GM12874 (cell line): ENCODE results near the gene ELMO1.

ENCODE experiments used
- TF ChIP-seq, protein P1 (sequence below): IDR thresholded peaks from 2 replicates; pipeline ENCODE4 v1.5.1; 2011; ENCODE audit warnings: low read depth, mild to moderate bottlenecking, control low read depth, low read length, moderate library complexity; ENCODE audit not compliant: insufficient read depth

The ELMO1 gene

DNA sequence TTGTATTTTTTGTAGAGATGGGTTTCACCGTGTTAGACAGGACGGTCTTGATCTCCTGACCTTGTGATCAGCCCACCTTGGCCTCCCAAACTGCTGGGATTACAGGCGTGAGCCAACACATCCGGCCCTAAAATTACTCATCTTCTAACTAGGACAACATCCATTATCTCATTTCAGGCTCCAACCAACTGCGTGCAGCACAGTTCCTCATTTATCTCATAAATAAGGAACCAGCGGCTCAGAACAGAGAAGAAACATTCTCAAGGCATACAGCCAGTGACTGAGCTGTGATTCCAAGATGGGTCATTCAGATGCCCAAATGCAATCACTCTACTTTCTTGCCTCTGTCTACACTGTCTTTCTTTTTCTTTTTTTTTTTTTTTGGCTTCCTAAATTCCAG lies 356.1 kb downstream of the ELMO1 start:
- TF ChIP-seq, protein P1, sequence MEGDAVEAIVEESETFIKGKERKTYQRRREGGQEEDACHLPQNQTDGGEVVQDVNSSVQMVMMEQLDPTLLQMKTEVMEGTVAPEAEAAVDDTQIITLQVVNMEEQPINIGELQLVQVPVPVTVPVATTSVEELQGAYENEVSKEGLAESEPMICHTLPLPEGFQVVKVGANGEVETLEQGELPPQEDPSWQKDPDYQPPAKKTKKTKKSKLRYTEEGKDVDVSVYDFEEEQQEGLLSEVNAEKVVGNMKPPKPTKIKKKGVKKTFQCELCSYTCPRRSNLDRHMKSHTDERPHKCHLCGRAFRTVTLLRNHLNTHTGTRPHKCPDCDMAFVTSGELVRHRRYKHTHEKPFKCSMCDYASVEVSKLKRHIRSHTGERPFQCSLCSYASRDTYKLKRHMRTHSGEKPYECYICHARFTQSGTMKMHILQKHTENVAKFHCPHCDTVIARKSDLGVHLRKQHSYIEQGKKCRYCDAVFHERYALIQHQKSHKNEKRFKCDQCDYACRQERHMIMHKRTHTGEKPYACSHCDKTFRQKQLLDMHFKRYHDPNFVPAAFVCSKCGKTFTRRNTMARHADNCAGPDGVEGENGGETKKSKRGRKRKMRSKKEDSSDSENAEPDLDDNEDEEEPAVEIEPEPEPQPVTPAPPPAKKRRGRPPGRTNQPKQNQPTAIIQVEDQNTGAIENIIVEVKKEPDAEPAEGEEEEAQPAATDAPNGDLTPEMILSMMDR: no peak

DNA sequence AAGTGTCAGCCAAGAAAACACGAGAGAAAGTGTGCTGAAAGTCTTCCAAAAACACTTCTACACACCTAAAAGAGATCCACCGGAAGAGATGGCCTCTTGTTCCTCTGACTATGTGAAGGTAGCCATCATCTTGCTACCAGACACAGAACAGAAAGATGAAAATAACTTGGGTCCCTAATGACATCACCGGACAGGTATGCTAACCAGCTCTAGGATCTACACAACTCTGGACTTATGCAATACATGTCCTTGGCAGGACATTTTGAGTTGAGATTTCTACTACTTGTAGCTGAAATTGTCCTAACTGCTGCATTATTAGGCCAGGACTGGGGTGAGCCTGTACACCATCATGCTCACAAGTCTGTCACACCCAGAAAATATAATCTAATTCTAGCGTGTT lies 358.7 kb downstream of the ELMO1 start:
- TF ChIP-seq, protein P1: no peak

DNA sequence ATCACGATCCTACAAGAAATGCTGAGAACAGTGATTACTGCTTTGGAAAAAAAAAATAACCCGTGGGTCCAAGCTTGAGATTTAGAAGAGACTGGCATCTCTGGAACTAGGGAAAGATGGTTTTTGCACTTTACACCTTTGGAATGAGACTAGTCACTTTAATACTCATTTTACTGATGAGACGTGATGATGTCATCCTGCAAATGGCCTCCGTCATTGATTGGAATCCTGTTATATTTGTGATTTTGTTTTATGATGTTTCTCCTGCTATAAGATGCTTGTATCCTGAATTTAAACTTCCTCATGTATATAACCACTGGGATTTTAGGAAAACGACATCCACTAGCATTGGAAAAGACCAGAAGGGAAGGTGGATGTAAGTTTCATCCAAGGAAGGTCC lies 363.1 kb downstream of the ELMO1 start:
- TF ChIP-seq, protein P1: no peak

DNA sequence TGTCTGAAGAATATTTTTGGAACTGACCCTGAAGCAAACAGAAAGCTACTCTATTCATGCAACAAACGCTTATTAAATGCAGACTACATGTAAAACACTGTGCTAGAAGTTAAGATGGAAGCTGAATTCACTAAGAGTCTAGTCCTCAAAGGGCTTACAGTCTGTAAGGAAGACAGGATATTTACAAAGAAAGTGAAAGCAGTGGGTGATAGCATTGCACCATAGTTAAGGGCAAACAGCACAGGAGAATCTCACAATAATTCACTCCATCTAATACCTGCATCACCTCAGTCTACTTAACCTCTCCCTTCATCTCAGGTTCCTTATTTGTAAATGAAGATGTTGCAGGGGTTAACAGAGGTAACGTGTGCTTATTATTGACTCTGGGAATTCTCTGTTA lies 364.4 kb downstream of the ELMO1 start:
- TF ChIP-seq, protein P1: no peak

DNA sequence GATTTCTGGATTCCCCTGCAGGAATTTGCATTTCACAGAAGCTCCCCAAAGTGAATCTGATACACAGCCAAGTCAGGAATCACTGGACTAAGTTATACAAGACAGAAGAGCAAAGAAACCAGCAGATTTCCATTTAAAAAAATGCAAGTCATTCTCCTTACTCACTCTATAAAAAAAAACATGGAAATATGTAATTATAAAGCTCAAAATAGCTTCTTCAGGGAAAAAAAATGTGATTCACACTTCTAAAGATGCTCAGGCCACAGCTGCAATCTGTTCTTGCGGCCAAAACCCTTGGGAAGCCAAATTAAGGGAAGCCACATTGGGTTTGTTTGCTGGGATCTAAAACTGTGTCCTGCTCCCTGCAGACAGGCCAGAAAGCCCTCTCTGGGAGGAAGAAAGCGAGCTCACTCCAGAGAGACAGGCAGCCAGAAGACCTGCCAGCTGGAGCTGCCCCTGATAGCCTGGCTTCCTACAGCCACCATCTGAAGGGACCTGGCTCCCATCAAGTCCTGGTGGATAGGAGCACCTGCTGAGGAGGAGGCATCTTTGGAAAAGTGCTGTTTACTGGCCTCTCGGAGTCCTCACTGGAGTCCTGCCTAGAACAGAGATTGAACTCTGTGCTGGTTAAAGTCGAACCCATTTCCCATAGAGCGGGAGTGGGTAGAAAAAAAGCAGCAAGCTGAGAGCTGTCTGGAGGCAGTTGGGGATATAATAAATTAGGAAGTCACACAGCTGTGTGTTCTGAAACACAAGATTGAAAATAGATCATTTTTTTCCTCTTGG lies 365.2 kb downstream of the ELMO1 start:
- TF ChIP-seq, protein P1: no peak

DNA sequence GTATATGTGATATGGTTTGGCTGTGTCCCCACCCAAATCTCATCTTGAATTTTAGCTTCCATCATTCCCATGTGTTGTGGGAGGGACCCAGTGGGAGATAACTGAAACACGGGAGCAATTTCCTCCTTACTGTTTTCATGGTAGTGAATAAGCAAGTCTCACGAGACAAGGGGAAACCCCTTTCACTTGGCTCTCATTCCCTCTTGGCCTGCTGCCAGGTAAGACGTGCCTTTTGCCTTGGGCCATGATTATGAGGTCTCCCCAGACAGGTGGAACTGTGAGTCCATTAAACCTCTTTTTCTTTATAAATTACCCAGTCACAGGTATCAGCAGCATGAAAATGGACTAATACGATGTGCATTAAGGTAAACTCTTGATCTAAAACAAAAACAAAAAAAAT lies 367.2 kb downstream of the ELMO1 start:
- TF ChIP-seq, protein P1: no peak

DNA sequence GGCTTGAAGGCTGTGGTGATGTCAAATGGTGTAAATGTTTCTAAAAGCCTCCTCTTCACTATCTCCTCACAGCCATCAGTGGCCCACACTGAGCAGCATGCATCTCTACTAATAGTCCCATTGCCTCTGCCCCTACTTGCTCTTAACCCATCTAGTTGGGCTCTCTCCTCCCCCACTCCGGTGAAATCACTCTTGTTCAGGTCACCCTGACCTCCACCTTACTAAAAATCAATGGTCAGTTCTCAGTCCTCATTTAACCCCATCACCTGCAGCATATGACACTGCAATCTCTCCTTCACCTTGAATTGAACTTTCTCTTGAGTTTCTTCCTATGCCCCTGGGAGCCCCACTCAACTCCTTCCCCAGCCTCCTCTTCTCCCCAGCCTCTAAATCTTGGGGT lies 369.2 kb downstream of the ELMO1 start:
- TF ChIP-seq, protein P1: no peak

DNA sequence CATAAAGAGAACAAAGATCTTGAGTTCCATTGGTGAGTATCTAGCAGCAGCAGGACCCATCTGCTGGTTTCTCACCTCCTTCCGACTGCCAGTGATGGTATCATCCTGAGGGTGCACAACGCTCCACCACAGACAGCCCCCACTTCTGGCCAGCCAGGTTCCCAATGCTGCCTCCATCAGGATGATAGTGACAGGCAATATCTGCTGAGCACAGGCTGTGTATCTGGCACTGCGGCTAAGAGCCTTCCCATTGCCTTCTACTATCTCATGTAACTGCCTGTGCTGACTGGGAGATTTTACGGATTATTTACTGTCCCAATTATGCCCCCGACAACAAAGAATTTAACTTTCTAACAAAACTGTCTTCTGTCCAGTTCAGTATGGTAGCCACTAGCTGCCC lies 372.0 kb downstream of the ELMO1 start:
- TF ChIP-seq, protein P1: no peak
